IMR-90 (cell line): ENCODE results near the gene C5orf15. TPM values are rescaled to one million over a fixed set of nuclear protein-coding genes. Genes with fewer than 3 reads are reported as not detected.

Source experiments
- ATAC-seq: fragments of 200-7000 bp; cut with Tn5 transposase; 2 replicates; pipeline ENCODE4 v1.9.1; 2020; ENCODE audit warnings: low read depth, mild to moderate bottlenecking, moderate library complexity
- BruUV-seq: library from RNA; stranded (reverse); fragments of 400-500 nt; replicated peaks from 2 replicates; lab custom pipeline; 2021; lab: Mats Ljungman, UMichigan
- CTCF ChIA-PET: fragments of 300-600 bp; formaldehyde crosslinking; extraction: SDS; loops from one replicate; lab custom pipeline; 2021; ENCODE audit warnings: antibody characterized with exemption; lab: Yijun Ruan, JAX
- POLR2A ChIA-PET: fragments of 300-600 bp; sonication (Branson Sonifier 250); formaldehyde crosslinking; loops from one replicate; lab custom pipeline; 2022; ENCODE audit warnings: antibody characterized with exemption; ENCODE audit not compliant: unreplicated experiment; lab: Charles Lee
- DNase-seq: peaks from one replicate; pipeline ENCODE4 v3.0.0; 2013
- H2AFZ ChIP-seq: replicated peaks from 2 replicates; pipeline ENCODE3; 2013; ENCODE audit warnings: low read length, mild to moderate bottlenecking; ENCODE audit not compliant: poor library complexity
- H2AK5ac ChIP-seq: 2 replicates; pipeline ENCODE4 v1.6.1; 2013; ENCODE audit warnings: low read depth, low read length, inconsistent platforms
- H2AK9ac ChIP-seq: replicated peaks from 2 replicates; pipeline ENCODE3; 2013; ENCODE audit warnings: mild to moderate bottlenecking, low read depth, low read length, moderate library complexity; ENCODE audit not compliant: poor library complexity
- H2BK120ac ChIP-seq: 2 replicates; pipeline ENCODE4 v1.6.1; 2013; ENCODE audit warnings: low read depth, low read length, inconsistent platforms
- H2BK15ac ChIP-seq: 3 replicates; pipeline ENCODE4 v1.6.1; 2013; ENCODE audit warnings: low read depth, low read length, inconsistent platforms
- H2BK20ac ChIP-seq: 2 replicates; pipeline ENCODE4 v1.6.1; 2013; ENCODE audit warnings: low read depth, mild to moderate bottlenecking, inconsistent platforms, low read length, moderate library complexity
- H2BK5ac ChIP-seq: 2 replicates; pipeline ENCODE4 v1.6.1; 2013; ENCODE audit warnings: mild to moderate bottlenecking, low read depth, low read length, inconsistent platforms; ENCODE audit not compliant: poor library complexity, severe bottlenecking
- H3K14ac ChIP-seq: replicated peaks from 2 replicates; pipeline ENCODE4 v1.6.1; 2013; ENCODE audit warnings: low read depth, low read length, inconsistent platforms
- H3K18ac ChIP-seq: 2 replicates; pipeline ENCODE4 v1.6.1; 2013; ENCODE audit warnings: low read depth, low read length, control low read depth
- H3K23ac ChIP-seq: 2 replicates; pipeline ENCODE4 v1.6.1; 2013; ENCODE audit warnings: low read depth, low read length, inconsistent platforms
- H3K27ac ChIP-seq: 2 replicates; pipeline ENCODE4 v1.5.1; 2013; ENCODE audit warnings: mild to moderate bottlenecking, control low read depth, low read length; ENCODE audit not compliant: insufficient read depth
- H3K27me3 ChIP-seq: 2 replicates; pipeline ENCODE4 v1.6.1; 2013; ENCODE audit warnings: low read length; ENCODE audit not compliant: control insufficient read depth, insufficient read depth
- H3K36me3 ChIP-seq: 2 replicates; pipeline ENCODE4 v1.6.1; 2013; ENCODE audit warnings: low read length, mixed read lengths; ENCODE audit not compliant: control insufficient read depth, insufficient read depth
- H3K4ac ChIP-seq: 2 replicates; pipeline ENCODE4 v1.6.1; 2013; ENCODE audit warnings: low read depth, low read length, inconsistent platforms
- H3K4me1 ChIP-seq: 2 replicates; pipeline ENCODE4 v1.6.1; 2013; ENCODE audit warnings: low read length, mixed read lengths; ENCODE audit not compliant: control insufficient read depth, insufficient read depth
- H3K4me2 ChIP-seq: 2 replicates; pipeline ENCODE4 v1.6.1; 2013; ENCODE audit warnings: low read depth, mild to moderate bottlenecking, control low read depth, low read length, moderate library complexity
- H3K4me3 ChIP-seq: 2 replicates; pipeline ENCODE4 v1.5.1; 2013; ENCODE audit warnings: low read depth, mild to moderate bottlenecking, control low read depth, low read length, moderate library complexity; ENCODE audit not compliant: insufficient read depth
- H3K56ac ChIP-seq: 2 replicates; pipeline ENCODE4 v1.6.1; 2013; ENCODE audit warnings: low read length, inconsistent platforms; ENCODE audit not compliant: insufficient read depth; ENCODE audit errors: extremely low read depth
- H3K79me1 ChIP-seq, 2 experiments: 2 replicates each; pipeline ENCODE4 v1.6.1; 2013; ENCODE audit warnings: low read length in 2 of 2, inconsistent platforms in 1 of 2, low read depth in 1 of 2
- H3K9ac ChIP-seq: 2 replicates; pipeline ENCODE4 v1.6.1; 2013; ENCODE audit warnings: low read depth, low read length, control low read depth
- H3K9me1 ChIP-seq: 2 replicates; pipeline ENCODE4 v1.6.1; 2013; ENCODE audit warnings: low read length, inconsistent platforms; ENCODE audit not compliant: insufficient read depth
- H3K9me3 ChIP-seq: 2 replicates; pipeline ENCODE4 v1.6.1; 2013; ENCODE audit warnings: low read length; ENCODE audit not compliant: control insufficient read depth, insufficient read depth
- H4K20me1 ChIP-seq: 2 replicates; pipeline ENCODE4 v1.6.1; 2013; ENCODE audit warnings: low read length, inconsistent platforms; ENCODE audit not compliant: insufficient read depth
- H4K5ac ChIP-seq: 2 replicates; pipeline ENCODE4 v1.6.1; 2013; ENCODE audit warnings: mild to moderate bottlenecking, low read depth, low read length, control low read depth
- H4K8ac ChIP-seq, 2 experiments: 2 replicates each; pipeline ENCODE4 v1.6.1; 2013; ENCODE audit warnings: low read depth in 2 of 2, low read length in 2 of 2, control low read depth in 1 of 2, inconsistent platforms in 1 of 2
- H4K91ac ChIP-seq: 2 replicates; pipeline ENCODE4 v1.6.1; 2013; ENCODE audit warnings: low read depth, low read length, inconsistent platforms; ENCODE audit not compliant: insufficient read depth
- BHLHE40 ChIP-seq: fragments of 150-350 bp; IDR thresholded peaks from 2 replicates; pipeline ENCODE4 v1.6.1; 2016; ENCODE audit warnings: mild to moderate bottlenecking, low read depth, low read length
- CEBPB ChIP-seq: IDR thresholded peaks from 2 replicates; pipeline ENCODE4 v1.6.1; 2012; ENCODE audit warnings: low read depth, low read length, improper control_type of control experiment
- CHD1 ChIP-seq: IDR thresholded peaks from 2 replicates; pipeline ENCODE4 v1.6.1; 2012; ENCODE audit warnings: low read depth, low read length, improper control_type of control experiment
- CTCF ChIP-seq: conservative IDR thresholded peaks from 2 replicates; pipeline ENCODE4 v1.5.1; 2012; ENCODE audit warnings: mild to moderate bottlenecking, low read depth, low read length, improper control_type of control experiment
- MAFK ChIP-seq: IDR thresholded peaks from 2 replicates; pipeline ENCODE4 v1.6.1; 2012; ENCODE audit warnings: low read depth, low read length, improper control_type of control experiment
- NFE2L2 ChIP-seq: fragments of 150-350 bp; IDR thresholded peaks from 2 replicates; pipeline ENCODE4 v1.6.1; 2016; ENCODE audit warnings: low read depth, mild to moderate bottlenecking, low read length
- POLR2A ChIP-seq: IDR thresholded peaks from 2 replicates; pipeline ENCODE4 v1.6.1; 2012; ENCODE audit warnings: mild to moderate bottlenecking, low read depth, low read length
- RAD21 ChIP-seq: IDR thresholded peaks from 2 replicates; pipeline ENCODE4 v1.6.1; 2012; ENCODE audit warnings: low read length, improper control_type of control experiment
- RCOR1 ChIP-seq: IDR thresholded peaks from 2 replicates; pipeline ENCODE4 v1.6.1; 2012; ENCODE audit warnings: mild to moderate bottlenecking, low read length, improper control_type of control experiment; ENCODE audit not compliant: insufficient replicate concordance
- RFX5 ChIP-seq: IDR thresholded peaks from 2 replicates; pipeline ENCODE4 v1.8.0; 2012; ENCODE audit warnings: low read depth, mild to moderate bottlenecking, low read length, moderate library complexity
- SMC3 ChIP-seq: fragments of 150-350 bp; IDR thresholded peaks from 2 replicates; pipeline ENCODE4 v1.6.1; 2016; ENCODE audit warnings: low read depth, mild to moderate bottlenecking, antibody characterized with exemption, low read length, moderate library complexity
- USF2 ChIP-seq: fragments of 150-350 bp; IDR thresholded peaks from 2 replicates; pipeline ENCODE4 v1.6.1; 2017; ENCODE audit warnings: mild to moderate bottlenecking, antibody characterized with exemption, low read length, low read depth
- WGBS, 2 experiments: methylation state at CpG; one replicate each; pipeline versions ENCODE4 v1.1.5 to v1.1.7; 2013; ENCODE audit warnings: missing lambda C conversion rate in 2 of 2; ENCODE audit not compliant: insufficient read length in 1 of 2; ENCODE audit errors: extremely low coverage in 2 of 2; 5-methylcytosine and 5-hydroxymethylcytosine counted together
- dilution Hi-C: fragments of 300-500 bp; cut with HindIII; formaldehyde crosslinking; loops from one replicate; pipeline ENCODE4 v1.14.3; 2018; ENCODE audit warnings: low sequenced_read_pairs; ENCODE audit not compliant: unreplicated experiment
- in situ Hi-C: fragments of 300-500 bp; cut with MboI; formaldehyde crosslinking; loops from 3 replicates; pipeline ENCODE4 v1.14.3; 2019; ENCODE audit warnings: low sequenced_read_pairs, inconsistent platforms, mixed read lengths
- intact Hi-C: fragments of 100-400 bp; cut with micrococcal nuclease; formaldehyde crosslinking; loops from 2 replicates; pipeline ENCODE4 v1.10.0; 2022
- polyA plus RNA-seq, 3 experiments: library from polyadenylated mRNA; depleted of rRNA; stranded (reverse); fragments of >200 nt; gene quantifications; 2 replicates each; pipeline ENCODE4 v1.2.3, GENCODE V29; 2012; ENCODE audit warnings: low replicate concordance in 1 of 3
- total RNA-seq: library from RNA; depleted of rRNA; stranded (reverse); fragments of >200 nt; gene quantifications from 2 replicates; pipeline ENCODE4 v1.2.3, GENCODE V29; 2012

The C5orf15 gene
- total and polyA plus RNA-seq, 2 of the 4 experiments (the other 2 are of a cell fraction): 35.1 to 73.5 TPM

DNA sequence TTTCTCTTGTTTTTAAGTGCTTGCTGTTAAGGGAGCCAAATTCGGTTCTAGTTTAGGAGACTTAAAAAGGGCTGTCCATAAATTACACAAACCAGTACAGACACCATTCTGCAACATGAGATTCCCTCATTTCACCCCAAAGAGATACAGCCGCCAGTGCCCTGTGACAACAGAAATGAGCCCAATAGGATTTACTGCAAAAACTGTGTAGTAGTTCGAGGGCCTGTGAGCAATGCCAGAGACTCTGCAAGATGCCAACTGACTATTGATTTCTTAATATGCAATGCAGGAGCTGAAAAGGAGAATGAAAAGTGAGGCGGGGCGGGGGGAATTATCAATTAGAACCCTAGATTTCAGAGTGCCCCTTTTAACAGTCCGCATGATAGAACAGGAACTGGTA, 5.7 kb upstream of the C5orf15 start:
- ChIA-PET CTCF (no interaction called here), POLR2A (no interaction called here)
- 100% methylated on average over 1 of the region's 6 CpGs; no CpG with 5 or more reads in 1 of the 2 experiments for WGBS, 2 experiments
- H4K91ac ChIP-seq: no peak overlapping the region
- H3K4me1 ChIP-seq: peaks cover 17% of the 10 kb centered on the region
- H3K9ac ChIP-seq: no peak overlapping the region
- H3K4ac ChIP-seq: no peak overlapping the region
- H2BK120ac ChIP-seq: no peak overlapping the region
- BruUV-seq: no TSS peak
- H3K27me3 ChIP-seq: no peaks in the 10 kb centered on the region
- no peak overlapping the region for H2AFZ ChIP-seq
- in situ Hi-C loops: no loop called here
- no peak overlapping the region for H2BK15ac ChIP-seq
- H2BK5ac ChIP-seq: no peak overlapping the region
- no peak for ATAC-seq
- no peak overlapping the region for H3K4me3 ChIP-seq
- H3K79me1 ChIP-seq: peaks cover 15 to 53% of the 10 kb centered on the region in 2 experiments
- H3K4me2 ChIP-seq: no peak overlapping the region
- dilution Hi-C loops: no loop called here
- H3K18ac ChIP-seq: no peak overlapping the region
- no peak overlapping the region for H2AK9ac ChIP-seq
- no peak overlapping the region for H3K14ac ChIP-seq
- H2AK5ac ChIP-seq: no peak overlapping the region
- H3K56ac ChIP-seq: no peak overlapping the region
- H4K8ac ChIP-seq: no peak overlapping the region
- intact Hi-C loops: no loop called here
- peaks cover 39% of the 10 kb centered on the region for H3K36me3 ChIP-seq
- H4K20me1 ChIP-seq: peaks cover 23% of the 10 kb centered on the region; the same call in 1 of the 2 replicates
- no peak overlapping the region for H3K27ac ChIP-seq
- no peaks in the 10 kb centered on the region for H3K9me3 ChIP-seq
- H4K5ac ChIP-seq: no peak overlapping the region
- H2BK20ac ChIP-seq: no peak overlapping the region
- peaks cover 7% of the 10 kb centered on the region; the same call in 1 of the 2 replicates for H3K9me1 ChIP-seq
- DNase-seq: no peak
- no peak overlapping the region for H3K23ac ChIP-seq
- TF ChIP-seq RCOR1 (no peak), RAD21 (no peak), RFX5 (no peak), BHLHE40 (no peak), CTCF (no peak), SMC3 (no peak), CEBPB (no peak), MAFK (no peak), CHD1 (no peak), POLR2A (no peak), NFE2L2 (no peak), USF2 (no peak)
